SH-SY5Y (cell line): ENCODE measurements around the gene DOK3.

Experiments used
- GATA2 ChIP-seq: IDR thresholded peaks from 2 replicates; pipeline ENCODE4 v1.6.1; 2011; ENCODE audit warnings: mild to moderate bottlenecking, low read depth, low read length
- GATA3 ChIP-seq: IDR thresholded peaks from 2 replicates; pipeline ENCODE4 v1.6.1; 2011; ENCODE audit warnings: low read depth, mild to moderate bottlenecking, low read length, moderate library complexity

DNA sequence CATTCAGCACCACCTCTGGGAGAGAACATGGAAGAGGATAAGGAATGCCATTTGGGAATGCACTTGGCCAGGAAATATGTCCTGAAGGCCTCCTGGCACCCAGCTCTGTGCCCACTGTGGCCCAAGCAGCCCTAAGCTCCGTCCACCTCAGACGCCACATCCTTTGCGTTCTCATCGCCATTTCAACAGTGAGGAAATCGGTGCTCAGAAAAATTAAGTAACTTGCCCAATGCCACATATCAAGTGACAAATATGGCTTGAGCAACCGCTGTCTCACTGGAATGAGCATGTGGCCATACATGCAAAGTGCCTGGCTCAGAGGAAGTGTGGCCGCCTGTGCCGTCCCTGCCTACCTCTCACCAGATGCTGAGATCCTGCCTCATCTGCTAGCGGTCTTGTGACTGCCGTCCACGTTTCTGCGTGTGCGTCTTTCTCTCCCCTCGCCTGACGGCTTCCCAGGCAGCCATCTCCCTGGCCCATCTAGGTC lies 984 bp upstream of the DOK3 start:
- no peak for TF ChIP-seq GATA3
- TF ChIP-seq GATA2, result no peak
